NCI-H748 (cell line): ENCODE data around the gene APIP.

Experiments
- DNase-seq: peaks from one replicate; lab custom pipeline; 2025; ENCODE audit not compliant: unreplicated experiment; lab: John Stamatoyannopoulos, UW

The APIP gene

DNA sequence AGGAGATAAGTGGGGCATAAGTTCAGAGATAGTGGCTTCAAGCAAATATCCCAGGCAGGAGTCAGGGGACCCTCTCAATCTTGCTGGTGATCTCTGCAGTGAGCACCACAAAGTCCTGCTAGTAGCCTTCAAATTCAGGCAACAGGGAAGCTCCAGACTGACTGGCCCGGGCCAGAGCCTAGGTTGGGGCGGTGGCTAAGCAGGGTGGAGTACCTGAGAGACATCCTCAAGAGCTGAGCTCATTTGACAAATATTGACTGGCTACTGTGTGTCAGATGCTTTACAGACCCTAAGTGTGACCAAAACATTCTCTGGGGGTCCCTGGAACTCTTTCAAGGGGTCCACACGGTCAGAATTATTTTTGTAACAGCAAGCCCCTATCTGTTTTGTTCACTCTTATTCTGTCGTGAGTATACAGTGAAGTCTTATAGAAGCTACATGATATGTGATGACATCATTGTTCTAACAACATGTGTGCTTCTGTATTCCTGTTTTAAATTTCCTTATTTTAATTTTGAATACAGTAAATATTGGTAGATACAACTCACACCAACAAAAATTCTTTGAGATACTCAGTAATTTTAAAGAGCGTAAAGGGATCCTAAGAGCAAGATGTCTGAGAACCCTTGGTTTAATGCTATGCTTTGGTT is 71.6 kb downstream of the APIP start:
- DNase-seq = no peak

DNA sequence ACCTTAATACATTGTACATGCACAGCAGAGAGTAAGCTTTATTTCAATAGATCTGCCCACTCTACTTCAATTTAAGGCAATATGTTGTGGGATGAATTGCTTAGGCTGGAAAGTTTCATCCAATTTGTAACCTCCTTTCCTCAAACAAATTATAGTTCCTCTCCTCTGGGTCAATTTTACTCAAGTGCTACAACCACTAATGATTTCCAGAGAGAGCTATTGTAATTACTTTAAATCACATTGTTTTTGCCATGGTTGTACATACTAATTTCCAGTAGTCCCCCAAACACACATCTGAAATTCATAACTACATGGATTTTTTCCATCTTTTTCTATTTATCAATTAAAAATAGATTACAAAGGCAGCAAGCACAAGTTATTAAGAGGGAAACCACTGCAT is 72.9 kb downstream of the APIP start:
- DNase-seq = no peak

DNA sequence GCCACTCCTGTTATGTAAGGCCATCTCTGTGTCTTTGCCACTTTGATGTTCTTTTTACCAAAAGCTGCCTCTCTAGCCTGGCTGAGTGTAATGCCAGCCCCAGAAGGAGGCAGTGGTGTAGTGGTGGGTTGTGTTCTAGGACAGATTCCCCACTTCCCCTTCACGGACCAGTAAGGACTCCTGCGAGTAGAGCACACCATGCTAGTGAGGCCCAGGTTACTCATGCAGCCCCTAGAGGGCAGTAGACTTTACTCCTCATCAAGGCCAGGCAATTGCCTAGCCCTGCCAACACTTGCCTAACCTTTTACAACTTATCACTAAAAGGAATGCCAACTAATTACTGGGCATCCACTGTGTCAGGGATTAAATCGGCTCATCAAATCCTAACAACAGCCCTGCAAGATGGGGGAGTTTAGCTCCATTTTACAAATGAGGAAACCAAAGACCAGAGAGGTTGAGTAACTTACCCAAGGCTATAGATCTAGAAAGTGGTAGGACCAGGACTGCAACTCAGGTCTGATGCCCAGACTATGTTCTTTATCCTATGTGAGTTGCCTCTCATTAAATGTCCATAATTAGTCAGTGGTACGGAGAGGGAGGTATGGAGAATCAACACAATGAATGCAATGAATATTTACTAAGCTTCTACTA is 75.3 kb downstream of the APIP start:
- DNase-seq = peak; percentile 52

DNA sequence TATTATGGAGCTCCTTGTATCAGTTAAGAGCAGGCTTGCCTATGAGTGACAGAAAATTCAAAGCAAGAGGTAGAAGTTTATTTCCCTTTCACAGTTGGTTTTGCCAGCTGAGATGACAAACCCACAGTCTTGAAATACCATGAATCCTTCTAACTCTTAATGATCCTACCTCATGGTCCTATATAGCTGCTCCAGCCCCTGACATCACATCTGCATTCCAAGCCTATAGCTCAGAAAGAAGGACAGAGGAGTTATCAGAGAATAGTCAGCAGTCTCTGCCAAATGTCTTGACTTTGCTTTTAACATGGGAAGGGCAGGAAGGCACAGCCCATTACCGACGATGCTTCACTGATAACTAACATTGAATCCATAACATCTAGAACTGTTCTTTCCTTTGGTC is 76.2 kb downstream of the APIP start:
- DNase-seq = no peak

DNA sequence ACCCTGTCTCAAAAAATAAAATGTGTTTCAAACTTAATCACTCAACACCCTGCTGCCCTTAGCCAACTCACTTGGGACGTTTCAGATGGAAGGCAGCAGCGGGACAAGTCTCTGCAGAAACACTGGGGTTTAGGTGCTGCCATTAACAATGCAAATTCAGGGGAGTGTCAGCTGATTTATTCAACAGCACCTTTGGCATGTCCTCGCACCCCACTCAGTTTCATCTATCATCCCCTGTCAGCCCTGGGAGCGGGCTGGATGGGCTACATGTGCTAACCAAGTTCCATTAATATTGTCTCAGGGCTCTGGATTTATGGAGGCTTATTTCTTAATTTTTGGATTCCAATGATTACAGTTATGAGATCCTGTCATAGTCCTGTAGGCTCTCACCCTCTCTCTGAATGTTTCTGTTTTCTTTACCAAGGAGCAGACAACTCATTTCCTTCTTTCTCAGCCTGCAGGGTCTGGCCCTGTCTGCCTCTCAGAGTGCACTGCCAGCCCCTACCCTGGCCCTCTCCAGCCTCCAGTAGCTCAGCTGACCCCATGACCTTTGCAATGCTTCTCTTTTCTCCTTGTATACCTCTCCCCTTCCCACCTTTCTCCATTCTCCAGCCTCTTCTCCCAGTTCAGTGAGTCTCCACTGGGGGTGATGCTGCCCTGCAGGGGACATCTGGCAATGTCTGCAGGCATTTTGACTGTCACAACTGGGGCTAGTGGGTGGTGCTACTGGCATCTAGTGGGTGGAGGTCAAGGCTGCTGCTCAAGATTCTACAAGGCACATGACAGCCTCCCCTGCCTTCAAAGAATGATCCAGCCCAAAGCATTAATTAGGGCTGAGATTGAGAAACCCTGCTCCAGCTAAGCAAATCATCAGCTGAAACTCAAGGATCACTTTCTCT is 79.0 kb downstream of the APIP start:
- no peak for DNase-seq

DNA sequence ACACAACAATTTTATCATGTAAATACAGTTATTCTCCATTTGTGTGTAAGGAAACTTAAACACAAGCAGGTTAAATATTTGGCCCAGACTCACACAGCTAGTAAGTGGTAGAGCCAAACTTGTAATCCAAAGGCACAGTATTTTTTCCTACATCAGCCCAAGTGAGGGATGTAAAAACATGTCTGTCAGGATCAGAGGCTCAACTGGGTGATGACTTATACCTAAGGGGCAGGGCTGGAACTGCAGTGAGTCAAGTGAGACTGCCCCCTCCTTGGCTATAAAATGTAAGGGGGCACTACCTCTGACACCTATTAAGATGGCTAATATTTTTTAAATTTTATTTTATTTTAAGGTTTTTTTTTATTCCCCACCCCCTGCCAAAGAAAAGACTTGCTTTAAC is 82.6 kb downstream of the APIP start:
- DNase-seq = no peak
